Stimulated activated CD4-positive, alpha-beta T cell treated with anti-CD3 and anti-CD28 coated beads, Interleukin-15, amount 100 ng/mL, for 1 hour (primary cell): ENCODE data around the gene CEP55.
A peak's percentile ranks its signal among the peaks of the same experiment; 100 is the strongest.

Source experiments
- DNase-seq, 2 donors: peaks; one replicate each; pipeline ENCODE4 v3.0.0-alpha.2; 2020; ENCODE audit warnings: low read depth in 1 of 2, low spot score in 1 of 2

The CEP55 gene

GRCh38 chr10:93468461-93469213 is 27.8 kb upstream of the CEP55 start:
- no peak for DNase-seq

- DNase-seq: no peak
Observed at GRCh38 chr10:93469454-93469853, 27.0 kb upstream of the CEP55 start.

GRCh38 chr10:93471110-93471651 is 25.2 kb upstream of the CEP55 start:
- DNase-seq: no peak

- DNase-seq: no peak
Observed at GRCh38 chr10:93473161-93473560, 23.3 kb upstream of the CEP55 start.

- DNase-seq: no peak
Observed at GRCh38 chr10:93473804-93474472, 22.5 kb upstream of the CEP55 start.

GRCh38 chr10:93475227-93475626 is 21.2 kb upstream of the CEP55 start:
- DNase-seq: no peak

- DNase-seq: no peak
Observed at GRCh38 chr10:93475871-93476270, 20.5 kb upstream of the CEP55 start.

GRCh38 chr10:93476756-93477155 is 19.7 kb upstream of the CEP55 start:
- DNase-seq: no peak

GRCh38 chr10:93478873-93479272 is 17.5 kb upstream of the CEP55 start:
- DNase-seq: no peak

GRCh38 chr10:93481637-93482144 is 14.7 kb upstream of the CEP55 start:
- no peak for DNase-seq

- peak in 1 of 2 donors; percentile 12 for DNase-seq
Observed at GRCh38 chr10:93482145-93482834, 14.1 kb upstream of the CEP55 start, which contains the start of gene MYOF. TSS of gene MYOF (minus strand) at chr10:93482334. CDS start at chr10:93482194, 140 bp downstream.

GRCh38 chr10:93485690-93486089 is 10.7 kb upstream of the CEP55 start:
- DNase-seq: no peak

- no peak for DNase-seq
Observed at GRCh38 chr10:93488956-93489528, 7.4 kb upstream of the CEP55 start.

GRCh38 chr10:93491602-93492121 is 4.8 kb upstream of the CEP55 start:
- DNase-seq: no peak

- DNase-seq: no peak
Observed at GRCh38 chr10:93493162-93493561, 3.2 kb upstream of the CEP55 start.

- no peak for DNase-seq
Observed at GRCh38 chr10:93494494-93494893, 1.9 kb upstream of the CEP55 start.

GRCh38 chr10:93495654-93496321 is 624 bp upstream of the CEP55 start:
- no peak for DNase-seq

- no peak for DNase-seq
Observed at GRCh38 chr10:93498166-93498565, 1.8 kb downstream of the CEP55 start.

- DNase-seq: no peak
Observed at GRCh38 chr10:93501650-93502049, 5.2 kb downstream of the CEP55 start.

GRCh38 chr10:93503075-93503474 is 6.7 kb downstream of the CEP55 start:
- DNase-seq: no peak
